ENCODE data around the gene CAPN2.

DNA sequence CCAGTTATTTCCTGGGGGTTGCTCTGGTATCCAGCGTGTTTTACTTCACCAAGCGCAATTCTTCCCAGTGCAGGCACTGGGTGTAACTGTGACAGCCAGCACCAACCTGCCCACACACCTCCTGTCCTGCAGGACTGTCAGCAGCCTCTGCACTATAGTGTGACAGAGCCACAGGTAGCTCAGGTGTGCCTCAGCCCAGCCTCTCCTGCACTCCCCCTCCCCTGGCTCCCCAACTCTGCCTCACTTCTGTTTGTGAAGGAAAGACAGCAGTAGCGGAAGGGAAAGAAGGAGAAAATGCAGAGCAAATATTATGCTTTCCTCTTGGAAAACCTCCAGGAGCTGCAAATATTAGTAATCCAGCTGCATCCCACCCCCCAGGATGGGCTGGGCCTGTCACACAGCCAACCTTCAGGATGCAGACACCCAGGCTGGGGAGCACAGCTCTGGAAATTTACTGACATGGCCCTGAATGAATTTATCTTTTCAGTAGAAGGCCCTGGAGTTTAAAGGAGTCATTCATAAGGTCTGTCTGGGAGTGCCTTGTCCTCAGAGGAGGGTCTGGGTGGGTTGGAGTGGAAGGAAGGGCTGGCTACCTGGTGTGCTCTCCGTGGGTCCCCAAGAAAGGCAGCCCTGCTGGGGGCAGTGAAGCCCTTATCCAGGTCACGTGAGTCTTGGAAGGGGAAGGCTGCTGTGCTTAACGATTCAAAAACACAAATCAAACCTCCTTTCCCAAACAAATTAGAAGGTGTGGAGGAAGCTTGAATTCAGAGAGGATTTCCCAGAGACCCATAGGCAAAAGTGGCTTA lies 20.9 kb downstream of the CAPN2 start:
- TF ChIP-seq CTCF (conservative IDR thresholded peaks at IDR 0.05) (no peak), ZFX (IDR thresholded peaks at IDR 0.05) (no peak)

Measured in C4-2B (cell line).